Neural progenitor cell (in vitro differentiated cells): ENCODE data around the gene FARSA.

ENCODE experiments used
- CTCF ChIP-seq: fragments of 200-600 bp; sonication (generic); IDR thresholded peaks from 2 replicates; pipeline ENCODE4 v1.5.1; 2017; ENCODE audit warnings: antibody characterized with exemption, mild to moderate bottlenecking
- EZH2 ChIP-seq: fragments of 200-600 bp; sonication (generic); IDR thresholded peaks from 2 replicates; pipeline ENCODE4 v1.6.1; 2017; ENCODE audit warnings: antibody characterized with exemption, mild to moderate bottlenecking, moderate library complexity

- no peak for TF ChIP-seq CTCF
- TF ChIP-seq EZH2: no peak
Measured at GRCh38 chr19:12886651-12886968, 46.9 kb downstream of the FARSA start.
